GM21381 (cell line): Measurements from ENCODE around the gene P2RY6.
"Not testable (repeated sequence)": the region's sequence is repeated elsewhere in the genome, so short reads cannot be mapped to it uniquely, and the experiment has no call there.

Experiments
- ATAC-seq: cut with Tn5 transposase; IDR thresholded peaks from one replicate; pipeline ENCODE4 v1.9.1; 2021; ENCODE audit warnings: mild to moderate bottlenecking, moderate library complexity; ENCODE audit not compliant: unreplicated experiment

P2RY6 gene

GRCh38 chr11:73271936-73272679 is at the start of gene P2RY6:
P2RY6 (plus strand) TSS chr11:73272338; CDS start chr11:73296519, 24,181 bp downstream.
- ATAC-seq, result no peak

- ATAC-seq, result no peak
Observed at GRCh38 chr11:73223998-73224730, 48.0 kb upstream of the P2RY6 start.

DNA sequence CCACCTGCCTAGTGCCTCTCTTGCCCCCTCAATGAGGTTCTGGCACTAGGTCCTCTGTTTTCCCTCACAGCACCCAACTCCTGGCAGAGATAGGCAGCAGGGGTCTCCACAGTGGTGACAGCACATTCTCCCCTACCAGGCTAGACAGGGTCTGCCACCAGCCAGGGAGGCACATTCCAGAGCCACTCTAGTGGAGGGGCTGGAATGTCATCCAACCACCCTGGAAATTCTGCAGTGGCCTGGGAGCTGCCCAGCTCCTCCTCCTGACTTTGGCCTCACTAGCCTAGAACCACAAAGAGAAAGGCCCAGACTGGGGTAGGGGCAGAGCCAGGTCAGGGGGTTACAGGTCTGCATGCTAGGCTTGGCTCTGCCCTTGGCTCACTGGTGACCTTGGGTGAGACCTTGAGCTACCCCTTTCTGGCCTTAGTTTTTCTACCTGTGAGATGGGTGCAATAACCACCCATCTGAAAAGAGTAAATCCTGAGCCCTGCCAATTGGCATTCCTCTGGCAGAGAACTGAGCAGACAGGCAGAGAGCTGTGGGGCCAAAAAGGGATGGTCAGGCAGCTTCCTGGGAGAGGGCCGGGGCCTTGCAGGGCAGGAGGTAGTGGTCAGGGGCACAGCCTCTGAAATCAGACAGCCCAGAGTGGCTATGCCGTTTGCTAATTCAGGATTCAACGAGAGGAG is 47.0 kb upstream of the P2RY6 start:
- ATAC-seq, result no peak

DNA sequence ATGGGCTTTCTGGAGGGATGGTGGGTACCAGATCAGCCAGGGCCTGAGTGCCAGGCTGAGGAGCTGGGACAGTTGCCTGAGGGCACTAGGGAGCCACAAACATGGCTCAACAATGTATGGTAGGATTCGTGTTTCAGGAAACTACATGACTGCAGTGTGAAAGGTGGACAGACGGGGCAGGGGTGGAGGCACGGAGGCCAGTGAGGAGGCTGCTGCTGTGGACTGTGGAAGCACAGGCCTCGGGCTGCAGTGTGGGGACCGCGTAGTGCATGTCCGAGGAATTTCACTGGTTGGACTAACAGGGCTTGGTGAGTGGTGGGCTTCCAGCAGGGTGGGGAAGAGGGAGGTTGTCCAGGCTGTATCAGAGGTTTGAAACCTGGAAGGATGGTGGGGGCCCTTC is 46.3 kb upstream of the P2RY6 start:
- no peak for ATAC-seq

GRCh38 chr11:73226297-73227006 is 45.7 kb upstream of the P2RY6 start:
- ATAC-seq, result no peak

GRCh38 chr11:73227571-73228211 is 44.4 kb upstream of the P2RY6 start:
- ATAC-seq, result no peak

DNA sequence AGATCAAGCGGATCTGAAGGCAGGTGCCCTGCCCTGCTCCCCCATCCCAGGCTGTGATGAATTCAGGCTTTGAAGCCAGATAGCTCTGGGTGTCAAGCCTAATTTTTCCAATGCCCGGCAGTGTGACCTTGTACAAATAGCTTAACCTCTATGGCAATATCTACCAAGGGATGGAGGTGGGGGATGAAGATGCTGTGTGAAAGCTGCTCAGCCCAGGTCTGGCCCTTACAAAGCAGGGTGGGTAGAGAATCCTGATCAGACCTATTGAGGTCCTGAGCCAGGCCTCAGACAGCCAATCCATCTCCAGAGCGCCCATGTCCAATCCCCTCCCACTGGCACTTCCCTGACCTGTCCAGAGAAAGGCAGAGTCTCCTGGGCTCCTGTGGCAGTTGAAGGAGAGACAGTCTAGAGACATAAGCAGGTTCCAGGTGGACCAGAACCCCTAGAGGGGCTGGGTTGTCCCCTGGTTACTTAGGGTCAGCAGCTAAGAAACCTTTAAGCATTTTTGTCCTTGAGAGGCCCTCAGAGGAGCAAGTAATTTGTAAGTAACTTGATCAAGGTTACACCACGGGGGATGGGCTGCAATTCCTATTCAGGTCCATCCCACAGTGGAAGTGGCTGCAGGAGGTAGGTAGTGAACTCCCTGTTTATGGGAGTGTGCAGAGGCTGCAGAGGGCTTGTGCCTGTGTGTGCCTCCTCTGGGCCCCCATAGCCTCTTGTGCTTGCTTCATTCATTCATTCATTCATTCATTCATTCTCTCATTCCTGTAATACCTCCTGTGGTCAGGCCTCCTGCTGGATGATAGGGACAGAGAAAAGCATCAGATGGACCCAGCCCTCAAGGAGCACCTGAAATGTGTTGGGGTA is 43.6 kb upstream of the P2RY6 start:
- no peak for ATAC-seq

GRCh38 chr11:73229321-73229895 is 42.7 kb upstream of the P2RY6 start:
- ATAC-seq, result no peak

DNA sequence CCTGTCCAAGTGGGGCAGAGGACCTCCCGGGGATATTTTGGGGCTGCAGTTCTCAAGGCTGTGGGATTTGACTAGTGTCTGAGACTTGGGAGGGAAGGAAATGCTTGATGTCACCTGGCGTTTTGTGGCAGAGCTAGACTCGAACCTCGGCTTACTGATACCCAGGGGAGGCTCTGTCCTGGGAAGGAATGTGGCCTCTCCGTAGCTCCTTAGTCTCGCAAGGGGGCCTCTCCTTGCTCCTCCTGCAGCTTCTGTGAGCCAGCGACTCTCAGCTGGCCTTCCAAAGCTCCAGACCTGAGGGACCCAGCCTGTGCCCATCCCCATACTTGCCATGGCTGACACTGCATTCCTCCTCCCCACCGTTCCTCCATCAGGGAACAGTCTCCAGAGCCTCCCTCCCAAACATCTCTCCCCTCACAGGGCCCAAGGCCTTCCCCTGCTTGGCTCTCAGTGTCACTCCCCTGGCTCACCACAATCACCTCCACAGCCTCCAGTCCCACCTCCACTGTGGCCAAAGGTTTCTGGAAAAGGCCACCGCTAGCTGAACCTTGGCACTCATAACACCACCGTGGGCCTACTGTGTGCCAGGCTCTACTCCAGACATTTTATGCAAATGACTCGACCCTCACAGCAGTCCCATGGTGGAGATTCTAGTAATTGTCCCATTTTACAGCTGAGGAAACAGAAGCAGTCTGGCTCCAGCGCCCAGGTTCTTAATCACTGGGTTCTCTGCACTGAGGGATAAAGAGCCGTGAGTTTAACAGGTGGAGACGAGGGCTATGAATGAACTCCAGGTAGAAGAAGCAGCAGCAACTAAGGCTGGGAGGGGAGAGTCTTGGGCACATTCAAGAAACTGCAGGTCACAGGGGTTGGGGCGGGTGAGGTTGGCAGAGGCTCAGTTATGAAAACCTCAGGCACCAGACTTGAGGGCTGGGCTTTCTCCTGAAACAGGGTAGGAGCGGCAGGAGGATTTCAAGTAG is 42.0 kb upstream of the P2RY6 start:
- no peak for ATAC-seq

DNA sequence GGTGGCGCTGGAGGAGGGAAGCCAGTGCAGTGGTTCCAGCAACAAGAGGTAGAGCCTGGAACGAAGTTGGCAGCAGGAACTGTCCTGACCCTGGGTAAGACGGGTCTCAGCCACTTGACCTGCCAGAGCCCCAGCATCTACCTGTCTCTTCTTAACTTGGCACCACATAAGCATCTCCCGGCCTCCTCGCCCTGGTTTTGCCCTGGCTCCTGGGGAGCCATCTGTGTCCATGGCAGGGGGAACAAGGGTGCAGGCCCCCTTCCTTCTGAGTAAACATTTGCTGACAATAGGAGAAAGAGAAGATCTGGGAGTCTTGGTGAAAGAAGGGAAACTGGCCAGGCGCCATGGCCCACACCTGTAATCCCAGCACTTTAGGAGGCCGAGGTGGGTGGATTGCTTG is 41.2 kb upstream of the P2RY6 start:
- ATAC-seq, result no peak

DNA sequence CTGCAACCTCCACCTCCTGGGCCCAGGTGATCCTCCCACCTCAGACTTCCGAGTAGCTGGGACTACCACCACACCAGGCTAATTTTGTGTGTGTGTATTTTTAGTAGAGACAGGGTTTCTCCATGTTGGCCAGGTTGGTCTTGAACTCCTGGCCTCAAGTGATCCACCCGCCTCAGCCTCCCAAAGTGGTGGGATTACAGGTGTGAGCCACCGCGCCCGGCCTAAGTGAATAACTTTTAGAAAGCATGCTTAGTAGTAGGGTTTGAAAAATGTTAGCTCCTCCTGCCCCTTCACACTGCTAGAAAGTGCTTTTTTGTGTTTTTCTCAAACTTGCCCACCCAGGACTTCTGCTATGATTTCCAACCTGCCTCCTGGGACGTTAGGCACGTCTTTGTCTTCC is 39.7 kb upstream of the P2RY6 start:
- ATAC-seq, result not testable (repeated sequence)

- ATAC-seq, result no peak
Observed at GRCh38 chr11:73233211-73233610, 38.9 kb upstream of the P2RY6 start.

- no peak for ATAC-seq
Observed at GRCh38 chr11:73233692-73234470, 38.3 kb upstream of the P2RY6 start.

- ATAC-seq, result no peak
Observed at GRCh38 chr11:73234471-73235181, 37.5 kb upstream of the P2RY6 start.

GRCh38 chr11:73235236-73235786 is 36.8 kb upstream of the P2RY6 start:
- ATAC-seq, result no peak

- no peak for ATAC-seq
Observed at GRCh38 chr11:73236205-73236765, 35.9 kb upstream of the P2RY6 start.
